DMS153 treated with DMSO at 0.1 percent for 48 hours (cell line): ENCODE results near the gene BMPR1B.

Experiments
- DNase-seq: peaks from one replicate; lab custom pipeline; 2025; ENCODE audit not compliant: unreplicated experiment; lab: John Stamatoyannopoulos, UW

The BMPR1B gene

GRCh38 chr4:94757192-94758140, at the start of gene BMPR1B:
BMPR1B (plus strand) TSS chr4:94757955; CDS start chr4:95104425, 346,470 bp downstream.
- no peak for DNase-seq

- no peak for DNase-seq
These were observed 46.1 kb upstream of the BMPR1B start for GRCh38 chr4:94711635-94712034.

GRCh38 chr4:94714365-94715160, 43.2 kb upstream of the BMPR1B start:
- DNase-seq: no peak

- DNase-seq: no peak
These were observed 42.0 kb upstream of the BMPR1B start for GRCh38 chr4:94715726-94716125.

GRCh38 chr4:94721310-94721709, 36.4 kb upstream of the BMPR1B start:
- no peak for DNase-seq

GRCh38 chr4:94722270-94722669, 35.5 kb upstream of the BMPR1B start:
- no peak for DNase-seq

GRCh38 chr4:94722748-94723147, 35.0 kb upstream of the BMPR1B start:
- no peak for DNase-seq

GRCh38 chr4:94724016-94724790, 33.6 kb upstream of the BMPR1B start:
- DNase-seq: no peak

GRCh38 chr4:94726524-94727123, 31.1 kb upstream of the BMPR1B start:
- DNase-seq: no peak

GRCh38 chr4:94728056-94728766, 29.5 kb upstream of the BMPR1B start:
- DNase-seq: no peak

GRCh38 chr4:94732358-94732698, 25.4 kb upstream of the BMPR1B start:
- DNase-seq: no peak

- no peak for DNase-seq
These were observed 18.0 kb upstream of the BMPR1B start for GRCh38 chr4:94739741-94740140.

- DNase-seq: no peak
These were observed 16.5 kb upstream of the BMPR1B start for GRCh38 chr4:94741304-94741703.

- no peak for DNase-seq
These were observed 13.9 kb upstream of the BMPR1B start for GRCh38 chr4:94743838-94744237.

- DNase-seq: no peak
These were observed 12.9 kb upstream of the BMPR1B start for GRCh38 chr4:94744850-94745249.

GRCh38 chr4:94746746-94747145, 11.0 kb upstream of the BMPR1B start:
- DNase-seq: no peak

GRCh38 chr4:94758141-94758699, 465 bp downstream of the BMPR1B start:
- DNase-seq: no peak

GRCh38 chr4:94758700-94759399, 1.1 kb downstream of the BMPR1B start:
- no peak for DNase-seq

GRCh38 chr4:94759767-94760211, 2.0 kb downstream of the BMPR1B start:
- no peak for DNase-seq
